Measurements from ENCODE around the gene POLR2E.
A peak's percentile ranks its signal among the peaks of the same experiment; 100 is the strongest.

The POLR2E gene

DNA sequence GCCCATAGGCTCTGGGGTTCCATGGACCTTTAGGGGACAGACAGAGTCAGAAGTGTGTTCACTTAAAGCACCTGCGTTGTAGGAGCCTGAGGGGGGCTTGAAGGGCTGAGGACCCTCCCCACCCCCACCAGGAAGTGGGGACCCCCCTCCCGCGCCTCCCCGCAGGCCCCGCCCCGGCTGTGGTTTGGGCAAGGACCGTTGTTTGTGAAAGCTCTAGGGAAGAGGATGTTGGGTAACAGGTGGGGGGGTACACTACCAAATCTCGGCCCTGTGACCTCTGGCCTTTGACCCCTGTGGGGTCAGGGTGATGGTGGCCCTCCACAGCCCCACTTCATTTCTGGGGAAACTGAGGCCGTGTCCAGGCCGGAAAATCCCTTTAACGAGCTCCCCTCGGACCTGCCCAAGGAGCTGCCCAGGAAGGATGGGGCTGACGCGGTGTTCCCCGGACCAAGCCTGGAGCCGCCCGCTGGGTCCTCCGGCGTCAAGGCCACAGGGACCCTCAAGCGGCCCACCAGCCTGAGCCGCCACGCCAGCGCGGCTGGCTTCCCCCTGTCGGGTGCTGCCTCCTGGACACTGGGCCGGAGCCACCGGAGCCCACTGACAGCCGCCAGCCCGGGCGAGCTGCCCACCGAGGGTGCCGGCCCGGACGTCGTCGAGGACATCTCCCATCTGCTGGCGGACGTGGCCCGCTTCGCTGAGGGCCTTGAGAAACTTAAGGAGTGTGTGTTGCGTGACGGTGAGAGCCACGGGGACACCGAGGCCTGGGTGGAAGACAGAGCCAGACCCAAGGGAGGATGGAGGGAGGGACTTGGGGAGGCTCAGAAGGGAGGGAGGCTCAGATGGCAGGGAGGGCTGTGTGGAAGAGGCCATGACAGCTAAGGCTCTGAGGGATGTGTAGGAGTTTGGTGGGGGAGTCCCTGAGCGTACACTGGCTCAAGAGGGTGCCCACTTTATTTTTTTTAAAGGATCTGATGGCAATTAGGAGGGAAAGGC, 26.9 kb downstream of the POLR2E start:
- Histone ChIP-seq H3K9me3 (ENCODE audit: insufficient read depth, low read depth, low read length) (peaks cover 6% of the 10 kb centered on the region), H3K4me1 (ENCODE audit: control insufficient read depth in 1 of 2, insufficient read depth in 2 of 2, low read length in 2 of 2) (peaks cover 34 to 36% of the 10 kb centered on the region in 2 experiments), H3K18ac (ENCODE audit: low read length) (no peak overlapping the region), H4K91ac (ENCODE audit: low read depth, low read length) (no peak overlapping the region), H2BK5ac (ENCODE audit: low read depth, low read length, poor library complexity) (no peak overlapping the region), H3K4ac (ENCODE audit: low read depth, low read length) (no peak overlapping the region), H3K79me1 (ENCODE audit: low read length) (peaks cover 18% of the 10 kb centered on the region), H3K4me2 (ENCODE audit: low read length) (no peak overlapping the region), H2BK120ac (ENCODE audit: insufficient read depth, low read length, poor library complexity) (no peak overlapping the region), H3K36me3 (ENCODE audit: control insufficient read depth in 1 of 2, insufficient read depth in 2 of 2, low read length in 2 of 2) (no peaks in the 10 kb centered on the region), H3K79me2 (ENCODE audit: control insufficient read depth, insufficient read depth, low read length, poor library complexity) (no peaks in the 10 kb centered on the region), H4K8ac (ENCODE audit: low read depth, low read length) (no peak overlapping the region), H2AFZ (ENCODE audit: insufficient read depth, low read length, poor library complexity) (no peak overlapping the region), H4K12ac (ENCODE audit: low read depth, low read length) (no peak overlapping the region), H2BK12ac (ENCODE audit: low read length) (no peak overlapping the region), H3K9ac (ENCODE audit: low read length) (no peak overlapping the region), H3K27me3 (ENCODE audit: insufficient read depth, low read length) (peaks cover 11% of the 10 kb centered on the region), H3K23ac (ENCODE audit: low read length) (no peak overlapping the region), H2AK5ac (ENCODE audit: low read length) (no peak overlapping the region), H3K4me3 (ENCODE audit: low read depth, low read length) (no peak overlapping the region), H3K27ac (ENCODE audit: low read depth, low read length) (no peak overlapping the region), H3K14ac (ENCODE audit: low read length) (no peak overlapping the region)
- WGBS (ENCODE audit: extremely low coverage, insufficient coverage, insufficient read length), result no CpG with 5 or more reads among the region's 45 CpGs
- DNase-seq, result no peak

DNA sequence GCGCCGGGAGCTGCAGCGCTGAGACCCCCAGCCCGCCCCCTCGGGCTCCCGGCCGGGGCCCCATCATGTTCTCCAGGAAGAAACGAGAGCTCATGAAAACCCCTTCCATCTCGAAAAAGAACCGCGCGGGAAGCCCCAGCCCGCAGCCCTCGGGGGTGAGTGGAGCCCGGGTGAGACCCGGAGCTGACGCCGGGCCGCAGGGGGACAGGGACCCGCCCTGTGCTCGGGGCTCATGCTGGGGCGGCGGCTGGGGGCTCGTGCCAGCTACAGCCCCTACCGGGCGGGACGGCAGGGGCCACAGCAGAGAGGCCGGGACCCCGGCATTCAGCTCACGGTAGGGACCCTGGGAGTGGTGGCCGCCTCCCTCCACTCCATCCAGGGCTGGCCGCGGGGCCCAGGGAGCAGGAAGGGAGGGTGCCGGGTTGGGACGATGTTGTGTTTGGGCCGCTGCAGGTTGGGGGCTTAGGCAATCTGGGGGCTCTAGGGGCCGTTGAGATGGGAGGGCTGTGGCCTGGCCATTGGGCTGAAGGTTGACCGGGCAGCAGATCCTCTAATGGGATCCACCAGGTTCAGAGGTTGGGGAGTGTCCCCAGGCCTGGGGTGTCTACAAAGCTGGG, 27.7 kb downstream of the POLR2E start:
- peak overlapping the region; percentile 60 for H3K4me2 ChIP-seq (ENCODE audit: low read length)
- peaks cover 18% of the 10 kb centered on the region for H3K79me1 ChIP-seq (ENCODE audit: low read length)
- no peak overlapping the region for H2BK5ac ChIP-seq (ENCODE audit: low read depth, low read length, poor library complexity)
- H3K79me2 ChIP-seq (ENCODE audit: control insufficient read depth, insufficient read depth, low read length, poor library complexity), result no peaks in the 10 kb centered on the region
- no peak overlapping the region for H3K27ac ChIP-seq (ENCODE audit: low read depth, low read length)
- peaks cover 34 to 36% of the 10 kb centered on the region in 2 experiments for H3K4me1 ChIP-seq (ENCODE audit: control insufficient read depth in 1 of 2, insufficient read depth in 2 of 2, low read length in 2 of 2)
- H3K14ac ChIP-seq (ENCODE audit: low read length), result no peak overlapping the region
- H4K8ac ChIP-seq (ENCODE audit: low read depth, low read length), result peak overlapping the region; percentile 51
- H3K36me3 ChIP-seq (ENCODE audit: control insufficient read depth in 1 of 2, insufficient read depth in 2 of 2, low read length in 2 of 2), result no peaks in the 10 kb centered on the region
- no peak overlapping the region for H2AK5ac ChIP-seq (ENCODE audit: low read length)
- WGBS (ENCODE audit: extremely low coverage, insufficient coverage, insufficient read length), result no CpG with 5 or more reads among the region's 38 CpGs
- H3K9me3 ChIP-seq (ENCODE audit: insufficient read depth, low read depth, low read length), result peaks cover 11% of the 10 kb centered on the region
- H2BK120ac ChIP-seq (ENCODE audit: insufficient read depth, low read length, poor library complexity), result peak overlapping the region; percentile 68
- H3K9ac ChIP-seq (ENCODE audit: low read length), result no peak overlapping the region
- peak overlapping the region; percentile 19 for H3K18ac ChIP-seq (ENCODE audit: low read length)
- H4K12ac ChIP-seq (ENCODE audit: low read depth, low read length), result peak overlapping the region; percentile 26
- no peak overlapping the region for H3K23ac ChIP-seq (ENCODE audit: low read length)
- peak; percentile 45 to 60 for DNase-seq
- peak overlapping the region; percentile 59 for H4K91ac ChIP-seq (ENCODE audit: low read depth, low read length)
- H3K4ac ChIP-seq (ENCODE audit: low read depth, low read length), result no peak overlapping the region
- H2AFZ ChIP-seq (ENCODE audit: insufficient read depth, low read length, poor library complexity), result peak overlapping the region; percentile 39
- no peak overlapping the region for H3K4me3 ChIP-seq (ENCODE audit: low read depth, low read length)
- peaks cover 11% of the 10 kb centered on the region for H3K27me3 ChIP-seq (ENCODE audit: insufficient read depth, low read length)
- H2BK12ac ChIP-seq (ENCODE audit: low read length), result peak overlapping the region; percentile 8

DNA sequence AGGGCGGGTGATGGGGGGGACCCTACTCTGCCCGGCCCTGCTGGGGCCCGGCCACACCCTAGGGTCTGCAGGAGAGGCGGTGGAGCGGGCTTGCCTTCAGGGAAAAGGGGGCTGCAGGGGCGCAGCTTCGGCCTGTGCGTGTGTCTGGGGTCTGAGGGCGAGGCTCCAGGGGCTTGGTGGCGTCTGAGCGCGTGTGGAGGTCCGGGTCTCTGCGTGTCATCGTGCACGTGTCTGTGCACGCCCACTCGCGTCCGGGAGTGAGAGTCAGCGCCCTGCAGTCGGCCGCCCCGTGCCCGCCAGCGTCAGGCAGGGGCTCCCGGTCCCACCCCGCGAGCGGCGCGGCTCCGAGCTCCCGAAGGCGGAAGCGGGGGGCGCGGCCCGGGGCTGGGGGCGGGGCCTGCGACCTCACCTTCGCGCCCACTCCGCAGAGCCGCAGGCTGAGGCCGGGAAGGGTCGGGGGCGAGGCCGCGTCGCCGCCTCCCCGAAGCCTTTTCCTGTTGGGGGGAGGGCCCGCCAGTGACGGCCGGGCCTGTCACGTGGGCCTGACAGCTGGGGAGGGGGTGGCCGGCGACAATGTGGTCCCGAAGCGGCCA, 28.3 kb downstream of the POLR2E start, which contains the start of gene ARHGAP45:
Gene ARHGAP45, plus strand, starts transcription at position 420 of the 593 bp plus-strand sequence. CDS start 239 bp downstream, outside the sequence.
- no CpG with 5 or more reads among the region's 61 CpGs for WGBS (ENCODE audit: extremely low coverage, insufficient coverage, insufficient read length)
- DNase-seq, result peak in 1 of 2 donors; percentile 51
- Histone ChIP-seq H2BK5ac (ENCODE audit: low read depth, low read length, poor library complexity) (peak within 1 kb of the TSS; percentile 65), H2AK5ac (ENCODE audit: low read length) (peak within 1 kb of the TSS; percentile 6), H3K79me2 (ENCODE audit: control insufficient read depth, insufficient read depth, low read length, poor library complexity) (no peaks in the 10 kb centered on the region), H2AFZ (ENCODE audit: insufficient read depth, low read length, poor library complexity) (peak within 1 kb of the TSS; percentile 82), H3K4me3 (ENCODE audit: low read depth, low read length) (peak within 1 kb of the TSS; percentile 60), H3K27me3 (ENCODE audit: insufficient read depth, low read length) (peaks cover 11% of the 10 kb centered on the region), H4K8ac (ENCODE audit: low read depth, low read length) (peak within 1 kb of the TSS; percentile 77), H3K18ac (ENCODE audit: low read length) (peak within 1 kb of the TSS; percentile 67), H3K9ac (ENCODE audit: low read length) (no peak within 1 kb of the TSS), H3K4me2 (ENCODE audit: low read length) (peak within 1 kb of the TSS; percentile 60), H3K9me3 (ENCODE audit: insufficient read depth, low read depth, low read length) (peaks cover 15% of the 10 kb centered on the region), H3K23ac (ENCODE audit: low read length) (no peak within 1 kb of the TSS), H3K27ac (ENCODE audit: low read depth, low read length) (peak within 1 kb of the TSS; percentile 87), H3K4me1 (ENCODE audit: control insufficient read depth in 1 of 2, insufficient read depth in 2 of 2, low read length in 2 of 2) (peaks cover 34 to 36% of the 10 kb centered on the region in 2 experiments), H3K36me3 (ENCODE audit: control insufficient read depth in 1 of 2, insufficient read depth in 2 of 2, low read length in 2 of 2) (no peaks in the 10 kb centered on the region), H3K14ac (ENCODE audit: low read length) (peak within 1 kb of the TSS; percentile 92), H4K12ac (ENCODE audit: low read depth, low read length) (peak within 1 kb of the TSS; percentile 32), H4K91ac (ENCODE audit: low read depth, low read length) (peak within 1 kb of the TSS; percentile 84), H3K79me1 (ENCODE audit: low read length) (peaks cover 18% of the 10 kb centered on the region), H2BK120ac (ENCODE audit: insufficient read depth, low read length, poor library complexity) (peak within 1 kb of the TSS; percentile 89), H3K4ac (ENCODE audit: low read depth, low read length) (peak within 1 kb of the TSS; percentile 87), H2BK12ac (ENCODE audit: low read length) (peak within 1 kb of the TSS; percentile 76)

- peak overlapping the region; percentile 84 for H4K91ac ChIP-seq (ENCODE audit: low read depth, low read length)
- peak overlapping the region; percentile 6 for H2AK5ac ChIP-seq (ENCODE audit: low read length)
- DNase-seq, result peak; percentile 97 to 99
- H4K8ac ChIP-seq (ENCODE audit: low read depth, low read length), result peak overlapping the region; percentile 56
- H2AFZ ChIP-seq (ENCODE audit: insufficient read depth, low read length, poor library complexity), result peak overlapping the region; percentile 82
- H3K27me3 ChIP-seq (ENCODE audit: insufficient read depth, low read length), result peaks cover 8% of the 10 kb centered on the region
- peak overlapping the region; percentile 92 for H3K14ac ChIP-seq (ENCODE audit: low read length)
- no peak overlapping the region for H3K23ac ChIP-seq (ENCODE audit: low read length)
- no peaks in the 10 kb centered on the region for H3K36me3 ChIP-seq (ENCODE audit: control insufficient read depth in 1 of 2, insufficient read depth in 2 of 2, low read length in 2 of 2)
- peak overlapping the region; percentile 20 for H3K18ac ChIP-seq (ENCODE audit: low read length)
- peaks cover 15% of the 10 kb centered on the region for H3K9me3 ChIP-seq (ENCODE audit: insufficient read depth, low read depth, low read length)
- H3K4me3 ChIP-seq (ENCODE audit: low read depth, low read length), result no peak overlapping the region
- H4K12ac ChIP-seq (ENCODE audit: low read depth, low read length), result peak overlapping the region; percentile 32
- H3K4ac ChIP-seq (ENCODE audit: low read depth, low read length), result peak overlapping the region; percentile 87
- peak overlapping the region; percentile 76 for H2BK12ac ChIP-seq (ENCODE audit: low read length)
- peak overlapping the region; percentile 57 for H2BK5ac ChIP-seq (ENCODE audit: low read depth, low read length, poor library complexity)
- H3K27ac ChIP-seq (ENCODE audit: low read depth, low read length), result peak overlapping the region; percentile 87
- WGBS (ENCODE audit: extremely low coverage, insufficient coverage, insufficient read length), result no CpG with 5 or more reads among the region's 17 CpGs
- no peak overlapping the region for H3K9ac ChIP-seq (ENCODE audit: low read length)
- H2BK120ac ChIP-seq (ENCODE audit: insufficient read depth, low read length, poor library complexity), result peak overlapping the region; percentile 89
- peaks cover 34 to 35% of the 10 kb centered on the region in 2 experiments for H3K4me1 ChIP-seq (ENCODE audit: control insufficient read depth in 1 of 2, insufficient read depth in 2 of 2, low read length in 2 of 2)
- peaks cover 18% of the 10 kb centered on the region for H3K79me1 ChIP-seq (ENCODE audit: low read length)
- no peaks in the 10 kb centered on the region for H3K79me2 ChIP-seq (ENCODE audit: control insufficient read depth, insufficient read depth, low read length, poor library complexity)
- H3K4me2 ChIP-seq (ENCODE audit: low read length), result peak overlapping the region; percentile 60
These were observed 28.9 kb downstream of the POLR2E start for GRCh38 chr19:1066251-1066747.

Data from trophoblast cell (in vitro differentiated cells and primary cell).